ENCODE measurements around the gene C11orf98. TPM values are rescaled to one million over a fixed set of nuclear protein-coding genes. Genes with fewer than 3 reads are reported as not detected.

Gene C11orf98
- total and polyA plus RNA-seq, 2 of the 13 experiments (the other 11 are each of a cell fraction or from before 2014, with no cell fraction given): 30.4 to 91.8 TPM

- TF ChIP-seq ZBTB2 (CRISPR knock-in tag; IDR thresholded peaks at IDR 0.05; ENCODE audit: low read depth): no peak
- TF ChIP-seq ZNF30 (CRISPR knock-in tag; IDR thresholded peaks at IDR 0.05): no peak
- TF ChIP-seq TCF7L2 (IDR thresholded peaks at IDR 0.05; ENCODE audit: low read depth, low read length): no peak
- TF ChIP-seq JDP2 (CRISPR knock-in tag; IDR thresholded peaks at IDR 0.05; ENCODE audit: borderline replicate concordance): no peak
- peak; percentile 68 for TF ChIP-seq DR1 (CRISPR knock-in tag; IDR thresholded peaks at IDR 0.05)
- no peak for TF ChIP-seq LRRFIP1 (CRISPR knock-in tag; conservative IDR thresholded peaks at IDR 0.05)
- no peak for TF ChIP-seq WIZ (CRISPR knock-in tag; IDR thresholded peaks at IDR 0.05)
- TF ChIP-seq BCL6 (CRISPR knock-in tag; IDR thresholded peaks at IDR 0.05): 0 out of 2 replicates have a peak, but pooled peaks have one; percentile 24
- no peak for TF ChIP-seq ZNF24 (IDR thresholded peaks at IDR 0.05)
- TF ChIP-seq ZFY (CRISPR knock-in tag; IDR thresholded peaks at IDR 0.05): peak; percentile 70
- TF ChIP-seq ZNF614 (CRISPR knock-in tag; IDR thresholded peaks at IDR 0.05; ENCODE audit: borderline replicate concordance): peak; percentile 81
- TF ChIP-seq SOX6 (IDR thresholded peaks at IDR 0.05): no peak
- peak; percentile 59; the same call in 1 of the 2 replicates for TF ChIP-seq SOX6 (CRISPR knock-in tag; IDR thresholded peaks at IDR 0.05)
- no peak for TF ChIP-seq ZNF589 (CRISPR knock-in tag; conservative IDR thresholded peaks at IDR 0.05)
- TF ChIP-seq SOX5 (CRISPR knock-in tag; IDR thresholded peaks at IDR 0.05; ENCODE audit: borderline replicate concordance): 0 out of 2 replicates have a peak, but pooled peaks have one; percentile 23
- no peak for TF ChIP-seq KDM4B (CRISPR knock-in tag; IDR thresholded peaks at IDR 0.05)
- TF ChIP-seq ZNF800 (CRISPR knock-in tag; IDR thresholded peaks at IDR 0.05): no peak
- no peak for TF ChIP-seq JUNB (CRISPR knock-in tag; IDR thresholded peaks at IDR 0.05; ENCODE audit: borderline replicate concordance)
- peak; percentile 92 for TF ChIP-seq PHF8 (CRISPR knock-in tag; IDR thresholded peaks at IDR 0.05)
- TF ChIP-seq DMTF1 (CRISPR knock-in tag; IDR thresholded peaks at IDR 0.05): no peak
- TF ChIP-seq HNF4A (CRISPR knock-in tag; IDR thresholded peaks at IDR 0.05): no peak
- TF ChIP-seq AHR (CRISPR knock-in tag; IDR thresholded peaks at IDR 0.05): no peak
- no peak for TF ChIP-seq NFATC3 (CRISPR knock-in tag; IDR thresholded peaks at IDR 0.05)
Measured at GRCh38 chr11:62678770-62679696, 14.0 kb upstream of the C11orf98 start, which contains the start of gene UBXN1 (continued).

Measured in HepG2 (cell line).